ENCODE data around the gene MYLK4.
"Not testable (repeated sequence)": the region's sequence is repeated elsewhere in the genome, so short reads cannot be mapped to it uniquely, and the experiment has no call there.

The MYLK4 gene

DNA sequence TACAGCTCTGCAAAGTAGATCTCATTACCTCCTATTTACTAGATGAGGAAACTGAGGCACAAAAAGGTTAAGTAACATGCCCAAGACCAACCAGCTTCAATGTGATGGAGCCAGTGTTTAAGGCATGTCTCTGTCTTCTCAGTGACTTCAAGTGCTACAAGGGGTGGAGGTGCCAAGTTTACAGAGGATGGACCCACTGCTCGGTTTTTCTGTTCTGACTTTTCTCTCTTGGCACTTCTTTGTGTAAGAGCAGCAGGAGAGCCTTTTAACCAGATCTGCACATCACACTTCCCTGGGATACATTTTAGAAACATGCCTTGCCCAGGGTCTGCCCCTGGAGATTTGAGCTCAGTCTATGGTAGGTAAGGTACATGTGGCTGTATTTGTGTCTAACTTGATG lies 24.3 kb upstream of the MYLK4 start:
- DNase-seq, result no peak

DNA sequence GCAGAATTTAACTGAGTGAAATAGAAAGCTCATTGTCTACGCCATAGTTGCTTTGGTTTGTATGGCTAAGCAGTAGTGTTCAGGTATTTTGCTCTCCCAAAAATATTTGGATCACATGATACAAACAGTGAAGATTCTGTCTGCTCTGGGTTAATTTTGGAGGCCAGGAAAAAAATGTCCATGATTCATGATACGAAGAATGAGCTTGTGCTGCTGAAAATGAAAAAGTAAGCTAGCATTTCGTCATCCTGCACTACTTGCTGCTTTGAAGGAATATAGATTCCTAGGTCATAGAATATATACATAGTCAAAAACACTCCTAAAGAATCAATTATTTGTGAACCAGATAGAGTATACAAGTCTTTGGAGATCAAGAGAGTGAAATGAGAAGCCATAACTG lies 22.7 kb upstream of the MYLK4 start:
- no peak for DNase-seq

DNA sequence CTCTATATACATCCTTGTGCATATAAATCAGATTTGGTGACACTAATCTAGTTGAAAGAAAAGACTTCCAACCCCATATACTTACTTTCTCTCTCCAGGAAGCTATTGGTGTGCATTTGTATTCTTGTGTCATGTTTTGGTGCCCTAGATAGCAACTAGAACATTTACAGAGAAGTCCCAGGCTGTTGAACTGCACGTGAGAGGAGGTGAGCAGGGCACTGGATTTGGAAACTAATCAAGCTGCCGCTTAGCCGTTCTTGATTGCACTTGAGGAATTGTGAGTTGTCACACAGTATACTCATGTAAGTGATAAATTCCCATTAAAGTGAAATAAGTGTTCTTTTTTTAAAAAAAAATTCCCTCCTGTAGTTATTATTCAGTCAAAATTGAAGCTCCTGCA lies 22.1 kb upstream of the MYLK4 start:
- no peak for DNase-seq

DNA sequence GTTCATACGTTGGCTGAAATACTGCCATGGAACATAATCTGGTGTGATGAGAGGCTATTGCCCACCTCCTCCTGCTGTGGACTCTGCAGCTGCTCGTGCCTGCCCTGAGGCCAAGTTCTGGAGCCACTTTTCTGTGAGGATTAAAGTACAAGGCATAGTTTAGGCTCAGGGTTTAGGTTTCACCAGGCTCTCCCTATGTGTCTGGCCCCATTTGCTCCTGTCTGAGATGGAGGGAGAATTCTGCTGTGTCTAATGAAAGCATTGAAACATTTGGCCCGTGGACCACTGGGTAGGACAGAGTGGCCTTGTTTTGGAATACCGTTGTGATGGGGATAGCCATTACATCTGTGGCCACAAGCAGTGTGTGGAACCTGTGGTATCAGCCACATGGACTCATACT lies 20.4 kb upstream of the MYLK4 start:
- no peak for DNase-seq

DNA sequence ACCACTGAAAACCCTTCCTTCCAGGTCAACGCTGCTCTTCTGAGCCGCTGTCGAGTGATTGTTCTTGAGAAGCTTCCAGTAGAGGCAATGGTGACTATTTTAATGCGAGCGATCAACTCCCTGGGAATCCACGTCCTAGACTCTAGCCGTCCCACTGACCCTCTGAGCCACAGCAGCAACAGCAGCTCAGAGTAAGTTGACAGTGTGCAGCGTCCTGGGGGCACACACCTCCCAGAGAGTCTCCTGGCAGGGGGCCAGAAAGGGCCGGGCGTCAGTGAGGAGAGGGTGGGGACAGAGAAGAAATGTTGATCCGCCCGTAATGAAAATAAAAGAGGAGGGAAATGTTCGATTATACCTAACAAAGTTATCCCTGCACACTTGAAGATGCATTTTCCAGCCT lies 19.4 kb upstream of the MYLK4 start:
- no peak for DNase-seq

DNA sequence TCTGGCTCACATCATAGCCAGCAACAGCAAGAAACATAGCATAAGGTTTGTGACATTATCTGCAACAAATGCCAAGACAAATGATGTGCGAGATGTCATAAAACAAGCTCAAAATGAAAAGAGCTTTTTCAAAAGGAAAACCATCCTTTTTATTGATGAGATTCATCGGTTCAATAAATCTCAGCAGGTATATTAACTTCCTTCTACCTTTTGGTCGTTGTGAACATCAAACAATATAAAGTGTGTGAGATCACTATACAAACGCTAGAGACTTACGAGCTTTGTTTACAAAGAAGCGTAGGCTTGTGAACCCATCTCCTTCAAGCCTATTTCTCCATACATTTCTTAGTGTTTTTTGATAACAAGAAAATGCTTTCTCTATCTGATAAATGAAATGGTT lies 18.0 kb upstream of the MYLK4 start:
- no peak for DNase-seq

DNA sequence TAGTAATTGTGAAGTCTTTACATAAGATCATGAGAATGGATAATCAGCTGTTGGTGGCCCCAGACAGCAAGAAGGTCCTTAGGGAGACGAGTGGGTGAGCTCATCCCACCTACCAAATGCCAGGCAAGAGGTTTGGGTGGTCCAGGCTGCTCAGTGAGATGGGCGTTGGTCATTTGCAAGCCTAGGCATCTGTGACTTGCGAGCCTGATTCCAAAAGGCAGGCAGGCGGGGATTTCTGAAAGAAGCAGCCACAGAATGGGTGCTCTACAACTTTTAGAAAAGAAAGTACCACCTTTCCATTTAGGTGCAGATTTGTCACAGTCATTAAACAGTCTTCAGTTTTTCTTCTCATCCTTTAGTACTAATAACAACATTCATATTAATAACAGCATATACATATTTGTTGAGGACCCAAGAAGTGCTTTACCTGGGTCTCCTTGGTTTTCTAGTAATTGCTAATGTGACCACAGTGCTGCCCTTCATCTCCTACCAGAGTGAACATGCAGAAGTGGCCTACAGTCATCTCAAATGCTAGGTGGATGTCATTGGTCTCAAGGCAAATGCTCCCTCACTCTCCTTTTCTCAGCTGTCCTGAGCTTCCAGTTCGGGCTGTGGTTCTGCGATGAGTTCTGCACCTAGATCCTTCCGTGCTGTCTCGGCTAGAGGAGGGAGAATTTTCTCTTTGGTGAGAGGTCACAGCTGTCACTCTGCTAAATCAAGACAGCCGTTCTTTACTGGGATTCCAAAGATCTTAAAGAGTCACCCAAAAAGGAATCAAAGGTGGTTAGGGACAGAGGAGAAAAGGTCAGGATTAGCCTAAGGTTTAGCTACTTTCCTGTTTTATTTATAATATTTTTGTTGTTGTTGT lies 17.2 kb upstream of the MYLK4 start:
- DNase-seq, result no peak

DNA sequence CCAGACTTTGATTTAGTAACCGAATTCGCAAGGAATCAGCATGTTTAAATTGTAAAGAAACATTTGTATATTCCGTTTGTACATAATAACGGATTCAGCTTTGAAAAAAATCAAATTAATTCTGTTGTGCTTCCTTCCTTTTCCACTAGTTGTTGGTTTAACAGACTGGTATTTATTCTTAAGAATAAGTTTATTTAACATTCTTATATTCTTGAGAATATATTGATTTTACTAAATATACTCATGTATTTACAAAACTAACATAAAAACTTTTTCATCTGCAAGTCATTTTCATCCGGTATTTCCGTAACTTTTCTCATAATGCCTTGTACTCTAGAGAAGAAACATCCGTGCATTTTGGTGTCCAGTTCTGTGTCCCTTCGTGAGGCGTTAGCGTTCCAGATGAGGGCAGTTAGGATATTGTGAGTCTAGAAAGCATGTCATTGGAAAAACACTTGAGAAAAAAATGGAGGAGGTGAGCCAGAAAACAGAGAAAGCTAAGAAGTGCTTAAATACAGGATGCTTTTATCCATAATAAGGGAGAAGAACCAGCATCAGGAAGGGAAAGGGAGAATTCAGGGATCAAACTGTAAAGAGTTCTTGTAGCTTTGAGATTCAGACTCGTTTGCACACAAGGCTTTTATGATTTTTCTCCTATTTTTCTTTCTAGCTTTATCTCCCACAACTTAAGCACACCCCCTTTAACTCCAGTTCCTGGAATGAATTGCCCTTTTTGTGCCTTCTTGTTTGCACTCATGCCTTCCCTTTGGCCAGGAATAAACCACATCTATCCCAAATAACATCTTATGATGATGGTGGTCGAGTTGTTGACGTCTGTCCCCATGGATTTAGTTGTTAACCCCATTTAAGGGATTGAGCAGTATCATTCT lies 16.3 kb upstream of the MYLK4 start:
- no peak for DNase-seq

DNA sequence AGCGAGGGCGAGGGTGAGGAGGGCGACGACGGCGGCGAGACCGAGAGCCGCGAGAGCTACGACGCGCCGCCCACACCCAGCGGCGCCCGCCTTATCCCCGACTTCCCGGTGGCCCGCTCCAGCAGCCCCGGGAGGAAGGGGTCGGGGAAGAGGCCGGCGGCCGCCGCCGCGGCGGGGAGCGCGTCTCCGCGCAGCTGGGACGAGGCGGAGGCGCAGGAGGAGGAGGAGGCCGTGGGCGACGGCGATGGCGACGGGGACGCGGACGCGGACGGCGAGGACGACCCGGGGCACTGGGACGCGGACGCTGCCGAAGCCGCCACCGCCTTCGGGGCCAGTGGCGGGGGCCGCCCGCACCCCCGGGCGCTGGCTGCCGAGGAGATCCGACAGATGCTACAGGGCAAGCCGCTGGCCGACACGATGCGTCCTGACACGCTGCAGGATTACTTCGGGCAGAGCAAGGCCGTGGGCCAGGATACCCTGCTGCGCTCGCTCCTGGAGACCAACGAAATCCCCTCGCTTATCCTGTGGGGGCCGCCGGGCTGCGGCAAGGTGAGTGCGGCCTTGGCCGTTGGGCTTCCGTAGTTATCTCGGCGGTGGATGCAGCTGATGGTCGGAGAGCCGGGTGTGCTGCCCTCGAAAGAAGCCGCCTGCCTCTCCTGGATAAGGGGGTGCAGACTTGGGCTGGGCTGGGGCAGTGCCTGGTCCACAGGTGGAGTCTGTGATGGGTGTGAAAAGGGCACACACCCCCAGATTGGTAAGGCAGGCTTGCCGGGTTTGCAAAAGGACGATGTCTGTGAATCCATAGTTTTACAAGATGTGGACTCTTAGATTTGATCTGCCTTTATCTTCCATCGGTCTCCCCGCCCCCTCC lies 15.4 kb upstream of the MYLK4 start:
- no peak for DNase-seq

DNA sequence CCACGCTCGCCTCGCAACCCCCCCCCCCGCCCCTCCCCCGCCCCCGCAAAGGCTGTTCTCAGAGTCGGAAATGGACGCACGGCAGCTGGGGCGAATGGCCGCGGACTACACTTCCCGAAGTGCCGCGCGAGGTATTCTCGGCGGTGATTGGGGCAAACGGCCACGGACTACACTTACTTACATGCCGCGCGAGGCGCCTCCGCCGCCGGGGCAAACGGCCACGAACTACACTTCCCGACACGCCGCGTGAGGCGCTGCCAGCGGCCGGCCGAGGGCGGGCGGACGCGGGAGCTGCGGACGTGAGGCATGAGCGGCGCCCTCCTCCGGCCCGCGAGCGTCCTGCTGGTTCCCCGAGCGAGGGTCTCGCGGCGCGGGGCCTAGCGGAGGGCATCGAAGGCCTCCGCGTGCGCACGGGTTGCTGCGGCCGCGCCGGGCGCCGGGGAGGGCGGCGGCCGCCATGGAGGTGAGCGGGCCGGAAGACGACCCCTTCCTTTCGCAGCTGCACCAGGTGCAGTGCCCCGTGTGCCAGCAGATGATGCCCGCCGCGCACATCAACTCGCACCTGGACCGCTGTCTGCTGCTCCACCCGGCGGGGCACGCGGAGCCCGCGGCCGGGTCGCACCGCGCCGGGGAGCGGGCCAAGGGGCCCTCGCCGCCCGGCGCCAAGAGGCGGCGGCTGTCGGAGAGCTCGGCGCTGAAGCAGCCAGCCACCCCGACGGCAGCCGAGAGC lies 14.6 kb upstream of the MYLK4 start, which contains the start of gene WRNIP1:
TSS of gene WRNIP1 (plus strand) at position 228 of the 730 bp plus-strand sequence. CDS start at position 458, 230 bp downstream.
- DNase-seq, result peak; percentile 95

DNA sequence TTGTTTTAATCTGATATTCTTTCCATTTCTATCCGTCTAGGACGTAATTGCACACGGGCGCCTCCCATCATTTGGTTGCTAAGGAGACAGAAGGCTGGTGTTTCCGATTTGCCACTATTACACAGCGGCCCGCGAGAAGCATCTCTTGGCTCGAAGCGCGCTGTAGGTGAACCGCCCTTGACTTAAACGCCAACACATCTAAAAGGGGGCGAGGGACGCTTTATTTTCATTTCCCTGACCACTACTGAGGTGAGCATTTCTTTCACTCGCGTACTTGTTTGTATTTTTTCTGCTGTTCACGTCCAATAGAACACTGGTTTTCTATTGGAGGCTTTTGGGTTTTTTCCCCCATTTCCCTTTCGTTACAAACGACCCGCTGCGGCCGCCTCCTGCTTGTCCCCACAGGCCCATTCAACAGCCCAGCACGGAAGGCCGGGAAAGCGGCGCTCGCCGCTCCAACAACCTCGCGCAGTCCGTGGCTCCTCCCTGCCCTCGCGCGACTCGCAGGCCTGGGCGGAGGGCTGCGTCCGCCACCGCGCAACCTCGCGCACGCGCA lies 14.0 kb upstream of the MYLK4 start:
- DNase-seq, result peak; percentile 60

DNA sequence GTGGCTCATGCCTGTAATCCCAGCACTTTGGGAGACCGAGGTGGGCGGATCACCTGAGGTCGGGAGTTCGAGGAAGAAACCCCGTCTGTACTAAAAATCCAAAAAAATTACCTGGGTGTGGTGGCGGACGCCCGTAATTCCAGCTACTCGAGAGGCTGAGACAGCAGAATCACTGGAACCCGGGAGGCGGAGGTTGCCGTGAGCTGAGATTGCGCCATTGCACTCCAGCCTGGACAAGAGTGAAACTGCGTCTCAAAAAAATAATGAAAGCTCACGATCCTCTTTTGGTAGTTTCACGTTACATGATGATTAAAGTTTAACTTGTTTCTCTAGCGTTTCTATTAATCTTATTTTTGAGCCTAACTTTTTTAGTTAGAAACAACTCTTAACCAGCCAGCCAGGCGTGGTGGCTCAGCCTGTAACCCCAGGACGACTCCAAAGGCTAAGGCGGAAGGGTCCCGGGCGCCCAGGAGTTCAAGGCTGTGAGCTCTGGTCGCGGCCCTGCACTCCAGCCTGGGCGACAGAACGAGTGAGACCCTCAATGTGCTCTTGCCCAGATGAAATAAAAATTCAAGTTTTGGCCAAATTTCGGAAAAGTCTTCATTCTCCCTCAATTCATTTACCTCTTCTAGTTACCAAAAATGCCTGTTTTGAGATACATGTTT lies 13.3 kb upstream of the MYLK4 start:
- DNase-seq, result no peak

DNA sequence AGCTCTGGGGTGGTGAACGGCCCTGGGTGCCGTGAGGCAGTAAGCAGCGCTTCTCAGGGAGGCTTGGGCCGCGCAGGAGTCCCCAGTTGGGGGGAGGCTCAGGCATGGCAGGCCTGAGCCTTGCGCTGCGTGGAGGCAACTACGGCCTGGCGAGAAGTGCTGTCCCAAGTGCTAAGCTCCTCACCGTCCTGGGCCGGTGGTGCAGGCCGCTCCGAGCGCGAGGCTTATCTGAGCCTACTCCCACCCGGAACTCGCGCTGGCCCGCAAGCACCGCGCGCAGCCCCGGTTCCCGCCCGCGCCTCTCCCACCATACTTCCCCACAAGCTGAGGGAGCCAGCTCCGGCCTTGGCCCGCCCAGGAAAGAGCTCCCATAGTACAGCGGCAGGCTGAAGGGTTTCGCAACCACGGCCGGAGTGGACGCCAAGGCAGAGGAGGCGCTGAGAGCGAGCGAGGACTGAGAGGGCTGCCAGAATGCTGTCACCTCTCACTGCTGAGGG lies 12.7 kb upstream of the MYLK4 start:
- no peak for DNase-seq

DNA sequence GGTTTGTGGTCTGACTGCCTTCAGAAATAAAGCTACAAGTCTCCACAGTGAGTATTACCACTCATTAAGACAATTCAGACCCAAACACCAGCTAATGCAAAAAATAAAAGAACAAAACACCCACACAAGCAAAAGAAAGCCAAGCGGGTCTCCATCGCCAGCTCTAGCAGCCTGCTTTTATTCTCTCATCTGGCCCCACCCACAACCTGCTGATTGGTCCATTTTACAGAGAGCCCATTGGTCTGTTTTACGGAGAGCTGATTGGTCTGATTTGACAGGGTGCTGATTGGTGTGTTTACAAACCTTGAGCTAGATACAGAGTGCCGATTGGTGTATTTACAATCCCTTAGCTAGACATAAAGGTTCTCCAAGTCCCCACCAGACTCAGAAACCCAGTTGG lies 12.1 kb upstream of the MYLK4 start:
- not testable (repeated sequence) for DNase-seq

DNA sequence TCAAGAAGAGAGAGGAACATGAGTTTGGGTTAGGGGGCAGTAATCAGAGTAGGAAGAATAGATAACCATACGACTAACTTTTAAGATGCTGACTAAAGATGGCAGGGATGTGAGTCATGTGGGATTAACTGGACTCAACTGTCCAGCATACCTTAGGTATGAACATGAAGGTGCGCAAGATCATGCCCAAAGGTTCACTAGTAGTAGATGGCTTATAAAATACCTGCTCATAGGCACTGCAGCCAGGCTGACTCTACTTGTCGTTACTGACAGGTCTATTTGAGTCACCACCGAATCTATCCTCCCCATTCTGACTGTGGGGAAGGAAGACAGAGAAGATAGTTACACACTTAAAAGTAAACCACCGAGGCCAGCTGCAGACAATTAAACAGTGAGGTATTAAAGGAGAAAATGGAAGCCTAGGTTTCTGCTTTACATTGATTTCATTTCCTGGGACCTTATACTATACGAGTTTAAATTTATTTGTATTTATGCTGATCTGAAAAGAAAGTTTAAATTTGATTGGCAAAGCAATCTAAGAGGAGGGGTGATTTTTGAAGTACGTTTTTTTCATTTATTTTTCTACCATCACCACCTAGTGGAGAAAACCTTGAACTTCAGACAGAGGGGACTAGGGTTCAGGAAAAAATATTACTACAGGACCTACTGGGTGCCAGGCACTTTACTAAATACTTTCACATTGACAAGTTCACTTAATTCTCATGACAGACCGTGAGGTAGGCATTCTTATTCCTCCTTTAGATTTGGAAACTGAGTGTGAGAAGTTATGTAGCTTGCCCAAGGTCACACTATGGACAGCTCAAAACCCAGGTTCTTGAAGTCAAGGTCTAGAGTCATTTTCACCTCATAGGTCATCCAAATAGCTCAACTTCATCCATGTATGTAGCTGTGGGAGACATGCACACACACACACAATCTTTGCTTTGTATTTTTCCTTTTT lies 10.4 kb upstream of the MYLK4 start:
- peak; percentile 20 for DNase-seq

DNA sequence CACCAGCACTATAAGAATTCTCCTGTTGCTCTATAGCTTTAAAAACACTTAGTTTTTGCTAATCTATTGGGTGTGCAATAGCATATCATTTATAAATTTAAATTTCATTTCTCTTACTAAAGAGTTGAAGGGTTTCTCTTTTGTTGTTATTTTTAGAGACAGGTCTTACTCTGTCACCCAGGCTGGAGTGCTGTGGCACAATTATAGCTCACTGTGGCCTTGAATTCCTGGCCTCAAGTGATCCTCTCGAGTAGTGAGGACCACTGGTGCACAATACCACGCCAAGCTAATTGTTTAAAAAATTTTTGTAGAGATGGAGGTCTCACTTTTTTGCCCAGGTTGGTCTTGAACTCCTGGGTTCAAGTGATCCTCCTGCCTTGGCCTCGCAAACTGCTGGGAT lies 8.3 kb upstream of the MYLK4 start:
- no peak for DNase-seq

DNA sequence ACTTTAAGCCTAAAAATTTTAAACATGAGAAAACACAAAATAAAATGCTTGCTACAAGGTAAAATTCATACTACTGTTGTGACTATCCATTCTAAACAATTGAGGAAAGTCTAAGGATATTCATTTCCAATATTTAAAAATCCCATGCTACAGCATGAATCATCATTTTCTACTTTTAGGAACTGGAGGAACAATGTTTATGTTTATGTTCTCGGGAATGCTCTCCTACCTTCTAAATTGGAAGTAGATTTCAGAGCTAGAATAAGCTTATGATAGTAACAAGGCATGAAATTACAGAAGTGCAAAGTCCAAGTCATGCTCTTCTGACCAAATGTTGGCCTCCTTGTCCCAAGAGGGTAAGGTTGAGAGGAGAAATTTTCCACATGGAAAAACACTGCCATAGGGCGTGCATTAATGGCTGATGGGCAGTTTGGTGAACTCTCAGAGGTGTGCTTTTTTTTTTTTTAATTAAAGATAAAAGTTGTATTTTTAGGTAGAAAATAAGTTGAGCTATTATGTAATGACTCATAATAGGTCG lies 6.0 kb upstream of the MYLK4 start:
- DNase-seq, result no peak

DNA sequence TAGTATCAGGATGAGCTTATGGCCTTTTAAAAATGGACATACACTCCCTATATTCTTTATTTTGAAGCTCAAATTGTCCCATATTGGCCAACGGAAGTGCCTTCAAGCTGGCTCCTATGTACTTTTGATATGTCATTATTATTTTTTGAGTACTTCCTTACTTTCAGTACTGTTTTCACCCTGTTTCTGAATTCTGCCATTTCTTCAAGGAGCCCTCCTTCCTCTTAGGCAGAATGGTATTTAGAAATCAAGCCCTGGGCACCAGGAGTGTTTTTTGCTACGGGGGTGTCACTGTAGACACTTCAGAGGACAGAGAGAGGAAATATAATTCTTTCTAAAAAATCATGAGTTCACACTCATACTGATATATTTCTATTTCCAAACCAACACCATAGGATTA lies 5.5 kb upstream of the MYLK4 start:
- no peak for DNase-seq

DNA sequence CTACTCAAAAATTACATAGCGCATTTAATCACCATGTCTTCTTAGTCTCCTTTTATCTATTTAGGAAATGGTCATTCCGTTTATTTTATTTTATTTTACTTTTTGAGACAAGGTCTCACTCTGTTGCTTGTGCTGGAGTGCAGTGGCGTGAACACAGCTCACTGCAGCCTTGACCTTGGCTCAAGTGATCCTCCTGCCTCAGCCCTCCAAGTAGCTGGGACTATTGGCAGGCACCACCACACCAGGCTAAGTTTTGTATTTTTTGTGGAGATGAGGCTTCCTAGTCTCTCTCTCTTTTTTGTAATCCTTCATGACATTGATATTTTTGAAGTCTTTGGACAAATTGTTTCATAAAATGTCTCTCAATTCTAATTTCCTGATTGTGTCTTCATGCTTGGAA lies 4.7 kb upstream of the MYLK4 start:
- DNase-seq, result no peak

DNA sequence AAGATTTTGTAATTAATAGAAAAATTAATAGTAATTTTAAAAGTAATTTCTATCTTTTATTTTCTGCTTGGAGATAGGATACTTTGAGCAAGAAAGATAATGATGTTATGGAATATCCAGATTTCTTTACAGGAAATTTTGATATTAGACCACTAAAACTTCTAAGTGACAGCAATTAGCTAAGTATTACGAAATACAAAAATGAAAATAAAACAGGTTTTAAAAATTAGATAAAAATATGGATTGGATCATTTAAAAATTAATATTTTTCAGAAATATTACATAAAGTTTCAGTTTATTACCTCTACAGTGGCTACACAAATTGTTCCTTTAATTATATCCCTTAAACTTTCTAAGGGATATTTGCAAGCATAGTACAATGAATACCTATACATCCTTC lies 4.2 kb upstream of the MYLK4 start:
- no peak for DNase-seq
